ENCODE measurements around the gene SUPT6H.
"Not testable (repeated sequence)": the region's sequence is repeated elsewhere in the genome, so short reads cannot be mapped to it uniquely, and the experiment has no call there.

The SUPT6H gene

DNA sequence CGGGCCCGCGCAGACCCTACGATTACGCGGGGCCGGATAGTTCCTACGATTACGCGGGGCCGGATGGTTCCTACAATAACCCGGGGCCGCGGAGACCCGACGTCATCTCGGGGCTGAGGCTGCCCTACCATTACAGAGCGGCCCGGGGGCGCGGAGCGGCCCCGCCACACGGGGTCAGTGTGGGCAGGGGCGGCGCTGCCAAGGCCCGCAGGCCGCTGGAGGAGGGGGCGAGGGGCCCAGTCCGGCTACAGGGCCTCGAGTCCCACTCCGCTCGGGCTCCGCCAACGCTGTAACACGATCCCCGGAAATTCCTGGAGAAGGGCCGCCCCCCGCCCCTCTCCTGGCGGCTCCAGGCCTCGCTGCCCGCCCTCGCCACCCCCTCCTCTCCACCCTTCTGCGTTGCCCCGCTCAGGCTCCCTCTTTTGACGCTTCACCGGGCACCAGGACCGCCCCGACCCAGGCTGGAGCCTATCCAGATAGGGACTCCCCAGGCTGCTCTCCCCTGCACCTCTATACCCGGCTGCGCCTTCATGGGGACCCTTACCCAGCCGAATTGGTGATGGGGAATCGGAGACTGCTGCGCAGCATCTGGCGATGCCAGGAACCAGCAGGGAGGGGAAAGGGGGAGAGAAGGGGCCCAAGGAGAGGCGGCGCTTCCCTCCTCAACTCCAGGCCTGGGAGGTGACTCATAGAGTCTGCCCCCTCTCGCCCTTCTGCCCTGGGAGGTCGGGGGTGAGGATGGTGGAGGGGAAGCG, 55.8 kb downstream of the SUPT6H start, which contains the start of gene RAB34:
TSS of gene RAB34 (minus strand) at position 291 of the 755 bp plus-strand sequence. CDS start 602 bp downstream, outside the sequence.
- no peak for DNase-seq (ENCODE audit: low read depth in 2 of 3, low spot score in 1 of 3)

DNA sequence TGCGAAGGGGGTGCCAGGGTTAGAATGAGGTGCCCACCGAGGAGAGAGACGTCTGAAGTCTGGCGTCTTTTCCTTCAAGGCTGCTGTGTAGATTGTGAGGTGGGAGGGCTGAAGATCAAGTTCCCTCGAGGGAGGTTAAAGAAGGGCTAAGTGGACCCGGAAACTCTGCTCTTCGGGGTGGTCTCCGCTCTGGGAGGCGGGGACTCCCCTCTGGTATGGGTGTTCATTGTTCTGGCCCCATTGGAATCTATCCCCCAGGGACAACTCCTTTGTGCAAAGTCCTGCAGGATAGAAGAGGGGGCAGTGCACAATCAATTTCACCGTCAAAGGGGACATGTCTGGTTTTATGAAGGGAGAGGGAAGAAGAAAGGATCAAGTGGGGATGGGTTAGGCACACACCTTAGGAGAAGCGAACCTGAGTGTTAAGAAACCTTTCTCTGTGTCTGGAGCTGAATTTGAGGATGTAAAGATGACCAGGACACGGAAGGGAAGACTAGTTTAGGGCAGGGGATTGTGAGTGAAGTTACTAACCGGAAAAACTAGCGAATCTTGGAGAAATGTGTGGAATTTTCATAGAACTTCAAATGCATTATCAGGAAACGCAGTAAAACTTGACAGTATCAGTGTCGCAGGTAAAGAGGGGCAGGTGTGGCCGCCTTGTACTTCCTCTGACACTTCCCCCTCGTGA, 56.5 kb downstream of the SUPT6H start:
- DNase-seq (ENCODE audit: low read depth in 2 of 3, low spot score in 1 of 3): no peak

DNA sequence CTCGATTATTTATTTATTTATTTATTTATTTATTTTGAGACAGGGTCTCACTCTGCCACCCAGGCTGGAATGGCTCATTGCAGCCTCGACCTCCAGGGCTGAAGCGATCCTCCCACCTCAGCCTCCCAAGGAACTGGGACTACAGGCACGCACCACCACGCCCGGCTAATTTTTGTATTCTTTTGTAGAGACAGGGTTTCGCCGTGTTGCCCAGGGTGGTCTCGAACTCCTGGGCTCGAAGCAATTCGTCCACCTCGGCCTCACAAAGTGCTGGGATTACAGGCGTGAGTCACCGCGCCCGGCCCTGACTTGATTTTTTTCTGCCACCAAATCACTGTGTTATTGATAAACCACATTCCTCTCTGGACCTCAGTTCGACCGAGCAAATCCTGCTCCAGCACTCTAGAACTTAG, 57.0 kb downstream of the SUPT6H start:
- no peak for DNase-seq (ENCODE audit: low read depth in 2 of 3, low spot score in 1 of 3)

DNA sequence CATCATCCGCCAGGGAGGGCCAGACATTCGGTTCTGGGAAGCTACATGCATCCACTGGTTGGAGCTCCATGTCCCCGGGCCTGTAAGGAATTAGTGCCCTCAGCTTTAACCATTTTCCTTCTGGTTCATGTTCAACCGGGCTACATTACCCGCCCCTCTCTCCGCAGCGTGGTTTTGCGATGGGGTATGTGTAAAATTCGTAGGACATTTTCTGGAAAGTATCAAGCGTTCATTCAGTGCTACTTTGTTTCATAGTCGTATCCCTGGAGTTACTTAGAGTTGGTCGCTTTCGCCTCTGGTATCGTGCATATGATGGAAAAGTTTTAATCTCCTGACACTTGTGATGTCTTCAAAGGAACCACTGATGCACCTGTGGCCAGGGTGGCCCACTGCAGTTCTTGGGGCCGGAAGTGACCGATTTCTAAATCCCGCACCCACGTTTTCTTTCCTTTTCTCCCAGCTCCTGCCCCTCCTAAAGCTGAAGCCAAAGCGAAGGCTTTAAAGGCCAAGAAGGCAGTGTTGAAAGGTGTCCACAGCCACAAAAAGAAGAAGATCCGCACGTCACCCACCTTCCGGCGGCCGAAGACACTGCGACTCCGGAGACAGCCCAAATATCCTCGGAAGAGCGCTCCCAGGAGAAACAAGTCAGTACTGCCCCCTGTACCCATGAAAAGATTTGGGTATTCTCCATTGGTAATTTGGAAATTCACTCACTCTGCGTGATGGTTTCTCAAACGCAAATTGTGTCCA, 58.4 kb downstream of the SUPT6H start:
- peak in 1 of 3 donors; percentile 37 for DNase-seq (ENCODE audit: low read depth in 2 of 3, low spot score in 1 of 3)

DNA sequence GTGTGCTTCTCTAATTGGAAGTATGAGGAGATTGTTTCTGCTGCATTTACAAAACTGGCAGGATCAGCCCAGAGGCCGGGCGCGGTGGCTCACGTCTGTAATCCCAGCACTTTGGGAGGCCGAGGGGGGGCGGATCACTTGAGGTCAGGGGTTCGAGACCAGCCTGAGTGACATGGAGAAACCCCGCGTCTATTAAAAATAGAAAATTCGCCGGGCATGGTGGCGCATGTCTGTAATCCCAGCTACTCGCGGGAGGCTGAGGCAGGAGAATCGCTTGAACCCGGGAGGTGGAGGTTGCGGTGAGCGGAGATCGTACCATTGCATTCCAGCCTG, 59.0 kb downstream of the SUPT6H start:
- not testable (repeated sequence) for DNase-seq (ENCODE audit: low read depth in 2 of 3, low spot score in 1 of 3)

DNA sequence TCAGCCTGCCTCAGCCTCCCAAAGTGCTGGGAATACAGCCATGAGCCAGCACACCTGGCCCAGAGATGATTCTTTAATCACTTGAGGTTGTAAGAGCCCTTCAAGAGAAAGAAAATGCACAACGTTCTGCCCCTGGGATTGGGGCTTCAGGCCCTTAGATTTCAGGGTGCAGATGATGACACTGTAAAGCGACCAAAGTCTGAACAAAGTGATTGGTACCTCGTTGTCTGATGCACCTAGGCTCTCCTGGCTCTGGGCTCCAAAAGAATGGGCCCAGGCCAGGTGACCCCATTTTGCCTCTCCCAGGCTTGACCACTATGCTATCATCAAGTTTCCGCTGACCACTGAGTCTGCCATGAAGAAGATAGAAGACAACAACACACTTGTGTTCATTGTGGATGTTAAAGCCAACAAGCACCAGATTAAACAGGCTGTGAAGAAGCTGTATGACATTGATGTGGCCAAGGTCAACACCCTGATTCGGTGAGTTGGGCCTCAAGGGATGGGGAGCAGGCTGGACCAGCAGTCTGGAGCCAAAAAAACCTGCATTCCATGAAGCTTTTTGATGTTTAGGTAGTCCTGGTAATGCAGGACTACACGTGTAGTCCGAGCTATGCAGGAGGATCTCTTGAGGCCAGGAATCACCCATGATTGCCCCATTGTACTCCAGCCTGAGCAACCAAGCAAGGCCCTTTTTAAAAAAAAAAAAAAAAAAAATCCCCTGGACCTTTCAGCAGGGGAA, 60.6 kb downstream of the SUPT6H start:
- DNase-seq (ENCODE audit: low read depth in 2 of 3, low spot score in 1 of 3): no peak

DNA sequence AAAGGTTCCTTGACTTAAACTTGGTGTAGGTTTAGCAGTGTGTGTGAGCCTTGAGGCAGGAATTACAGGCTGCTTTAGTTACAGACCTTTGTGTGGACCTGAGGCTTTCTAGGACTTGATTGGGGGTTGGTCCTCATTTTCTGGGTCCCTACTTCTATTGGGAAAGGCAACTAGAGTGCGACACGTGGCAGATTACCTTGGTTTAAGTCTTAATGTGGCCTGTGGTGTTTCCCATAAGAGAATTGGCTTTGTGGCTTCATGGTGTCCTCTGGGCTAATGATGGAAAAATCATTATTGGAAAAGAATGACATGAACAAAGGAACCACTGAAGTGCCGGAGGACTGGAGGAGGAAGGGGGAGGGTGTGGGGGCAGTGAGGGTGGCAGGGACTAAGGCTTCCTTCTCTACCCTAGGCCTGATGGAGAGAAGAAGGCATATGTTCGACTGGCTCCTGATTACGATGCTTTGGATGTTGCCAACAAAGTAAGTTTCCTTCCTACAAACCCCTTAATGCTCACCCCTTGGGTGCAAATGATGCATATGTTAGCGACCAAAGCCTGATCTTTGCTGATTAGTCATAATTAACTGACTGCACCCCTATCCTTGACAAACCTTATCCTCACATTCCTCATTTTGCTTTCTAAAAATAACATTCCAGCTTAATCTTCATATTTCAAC, 61.3 kb downstream of the SUPT6H start:
- DNase-seq (ENCODE audit: low read depth in 2 of 3, low spot score in 1 of 3): no peak

DNA sequence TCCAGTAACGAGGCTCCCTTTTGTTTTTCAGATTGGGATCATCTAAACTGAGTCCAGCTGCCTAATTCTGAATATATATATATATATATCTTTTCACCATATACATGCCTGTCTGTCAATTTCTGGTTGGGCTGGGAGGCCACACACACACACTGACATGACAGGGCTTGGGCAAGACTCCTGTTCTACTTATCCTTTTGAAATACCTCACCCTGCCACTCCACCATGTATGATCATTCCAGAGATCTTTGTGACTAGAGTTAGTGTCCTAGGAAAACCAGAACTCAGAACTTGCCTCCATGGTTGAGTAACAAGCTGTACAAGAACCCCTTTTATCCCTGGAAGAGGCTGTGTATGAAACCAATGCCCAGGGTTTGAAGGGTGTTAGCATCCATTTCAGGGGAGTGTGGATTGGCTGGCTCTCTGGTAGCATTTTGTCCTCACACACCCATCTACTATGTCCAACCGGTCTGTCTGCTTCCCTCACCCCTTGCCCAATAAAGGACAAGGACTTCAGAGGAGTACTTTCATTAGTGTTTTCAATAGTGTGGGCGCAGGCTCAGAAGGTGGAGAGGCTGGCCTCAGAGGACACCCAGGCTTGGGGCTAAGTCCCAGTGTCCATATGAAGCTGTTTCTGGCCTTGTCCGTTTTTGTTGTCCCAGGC, 62.0 kb downstream of the SUPT6H start:
- DNase-seq (ENCODE audit: low read depth in 2 of 3, low spot score in 1 of 3): not testable (repeated sequence)

DNA sequence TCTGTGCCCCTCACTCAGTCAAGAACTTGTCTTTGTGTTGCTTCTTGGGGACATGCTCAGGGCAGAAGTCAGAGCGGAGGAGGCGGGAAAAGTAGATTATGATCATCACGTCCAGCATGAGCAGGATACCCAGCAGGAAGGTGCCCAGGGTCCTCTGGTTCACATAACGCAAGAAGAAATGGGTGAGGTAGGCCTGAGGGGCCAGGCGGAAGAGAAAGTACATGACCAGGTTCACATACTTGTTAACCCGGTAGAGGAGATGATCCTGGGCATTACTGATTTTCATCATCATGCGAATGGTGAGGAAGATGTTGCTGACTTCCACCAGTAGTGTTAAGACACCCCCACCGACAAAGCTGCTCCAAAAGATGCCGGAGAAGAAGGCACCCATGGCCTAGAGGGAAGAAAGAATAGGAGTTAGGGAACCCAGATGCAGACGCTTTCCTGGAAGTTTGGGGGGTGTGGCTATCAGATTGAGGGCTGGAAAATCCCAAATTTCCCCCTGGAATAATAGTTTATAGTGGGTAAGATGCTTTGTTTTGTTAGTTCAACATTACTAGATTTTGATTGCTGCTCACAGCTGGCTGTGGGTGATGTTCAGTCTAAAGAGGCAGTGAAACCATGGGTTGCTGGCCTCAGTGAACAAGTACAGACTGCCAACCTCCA, 62.6 kb downstream of the SUPT6H start:
- DNase-seq (ENCODE audit: low read depth in 2 of 3, low spot score in 1 of 3): no peak

DNA sequence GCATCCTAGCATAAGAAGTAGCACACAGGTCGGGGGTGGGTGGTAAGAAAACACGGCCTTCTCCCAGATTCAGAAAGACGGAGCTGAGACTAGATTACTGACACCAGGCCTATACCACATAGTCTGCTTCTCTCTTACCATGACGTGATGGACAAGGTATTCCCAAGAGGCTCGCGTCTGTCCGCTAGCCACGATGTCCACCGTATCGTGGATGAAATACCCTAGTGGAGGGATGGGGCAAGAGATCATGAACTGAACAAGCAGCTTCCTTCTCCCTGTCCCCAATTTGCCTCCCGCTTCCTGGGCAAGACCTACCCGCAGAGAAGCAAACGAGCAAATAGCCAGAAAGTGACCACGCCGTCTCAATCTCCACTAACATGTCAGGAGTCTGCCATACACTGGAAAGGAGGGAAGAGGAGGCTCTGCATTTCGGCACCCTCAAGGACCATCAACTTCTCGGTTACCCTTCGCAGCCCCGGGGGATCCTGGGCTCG, 63.2 kb downstream of the SUPT6H start:
- DNase-seq (ENCODE audit: low read depth in 2 of 3, low spot score in 1 of 3): peak in 2 of 3 donors; percentile 31 to 37

DNA sequence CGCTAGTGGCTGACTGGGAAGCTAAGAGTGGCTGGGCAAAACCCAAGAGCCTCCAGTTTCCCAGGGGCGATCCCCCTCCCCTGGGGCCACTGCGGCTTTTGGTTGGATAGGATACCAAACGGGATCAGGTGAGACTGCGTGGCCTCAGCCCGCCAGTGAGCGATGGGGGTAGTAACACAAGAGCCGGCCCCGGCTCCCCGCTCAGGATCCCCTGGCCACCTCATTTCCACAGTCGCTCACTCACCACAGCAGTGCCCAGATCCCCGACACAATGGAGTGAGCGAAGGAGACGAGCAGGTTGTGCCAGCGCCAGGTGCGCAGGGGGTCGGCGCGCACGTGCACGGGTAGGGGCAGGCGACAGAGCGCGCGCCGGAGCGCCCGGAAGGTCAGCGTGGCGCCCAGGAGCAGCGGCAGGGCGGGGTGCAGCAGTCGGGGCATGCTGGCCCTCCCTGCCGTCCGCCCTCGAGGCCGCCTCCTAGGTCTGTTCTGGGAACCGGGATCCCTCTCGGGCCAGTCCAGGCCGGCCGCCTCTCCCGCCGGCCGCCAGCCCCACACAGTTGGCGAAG, 63.7 kb downstream of the SUPT6H start:
- DNase-seq (ENCODE audit: low read depth in 2 of 3, low spot score in 1 of 3): peak in 2 of 3 donors; percentile 43 to 69

DNA sequence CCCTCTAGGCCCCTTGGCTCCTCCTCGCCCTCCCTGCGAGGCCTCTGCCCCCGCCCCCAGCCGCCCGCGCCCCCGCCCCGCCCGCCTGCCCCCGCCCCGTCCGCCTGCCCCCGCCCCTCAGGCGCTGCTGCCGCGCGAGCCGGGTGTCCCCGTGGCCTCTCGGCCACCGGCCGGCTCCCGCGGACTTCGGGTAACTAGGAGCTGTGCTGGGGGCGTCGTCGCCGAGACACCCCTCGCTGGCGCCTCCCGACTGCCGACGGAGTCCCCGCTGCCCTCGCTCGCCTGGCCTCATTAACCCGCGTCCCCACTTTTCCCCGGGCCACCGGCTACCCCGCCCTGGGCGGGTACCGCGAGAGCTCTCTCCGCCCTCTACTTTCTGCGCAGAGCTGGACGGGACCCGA, 64.2 kb downstream of the SUPT6H start, which contains the start of gene TLCD1:
TSS of gene TLCD1 (minus strand) at position 8 of the 401 bp plus-strand sequence. CDS start 136 bp downstream, outside the sequence.
- peak in 2 of 3 donors; percentile 65 to 74 for DNase-seq (ENCODE audit: low read depth in 2 of 3, low spot score in 1 of 3)

DNA sequence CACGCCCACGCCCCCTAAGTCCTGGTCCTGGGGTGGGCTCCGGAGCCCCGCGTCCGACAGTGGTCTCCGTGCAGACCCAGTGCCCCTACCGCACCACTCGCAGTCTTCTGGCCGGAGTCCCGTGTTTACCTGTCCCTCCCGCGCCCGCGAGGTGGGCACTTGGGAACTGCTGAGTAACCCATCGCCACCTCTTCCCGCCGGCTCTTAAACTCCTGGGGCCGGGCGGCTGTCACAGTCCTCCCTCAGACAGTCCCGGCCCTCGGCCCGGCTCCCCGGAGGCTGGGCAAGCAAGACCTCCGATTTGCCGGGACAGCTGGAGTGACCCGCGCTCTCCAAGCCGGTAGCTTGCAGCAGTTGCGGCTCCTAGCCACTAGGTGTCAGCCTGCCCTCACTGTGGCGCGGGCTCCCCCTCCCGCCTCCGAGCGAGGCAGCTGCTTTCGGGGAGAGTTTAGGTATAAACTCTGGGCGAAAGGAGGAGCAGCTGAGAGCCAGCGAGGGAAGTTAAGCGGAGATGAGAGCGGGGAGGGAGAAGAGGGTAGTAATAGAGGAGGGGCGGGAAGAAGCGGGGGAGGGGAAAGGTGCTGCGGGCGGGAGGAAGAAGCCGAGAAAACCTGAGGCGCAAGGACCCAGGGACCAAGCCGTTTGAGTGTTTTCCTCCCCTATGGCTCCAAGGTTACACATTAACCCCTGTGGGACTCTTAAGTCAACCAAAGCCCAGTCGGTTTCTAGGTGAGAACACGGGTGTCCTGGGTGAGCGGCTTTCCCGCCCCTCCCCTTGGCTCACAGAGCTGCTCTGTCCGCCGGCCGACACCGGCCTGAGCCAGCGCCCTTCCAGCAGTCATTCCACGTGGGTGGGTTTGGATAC, 64.9 kb downstream of the SUPT6H start:
- peak; percentile 89 to 98 (median 90) for DNase-seq (ENCODE audit: low read depth in 2 of 3, low spot score in 1 of 3)

DNA sequence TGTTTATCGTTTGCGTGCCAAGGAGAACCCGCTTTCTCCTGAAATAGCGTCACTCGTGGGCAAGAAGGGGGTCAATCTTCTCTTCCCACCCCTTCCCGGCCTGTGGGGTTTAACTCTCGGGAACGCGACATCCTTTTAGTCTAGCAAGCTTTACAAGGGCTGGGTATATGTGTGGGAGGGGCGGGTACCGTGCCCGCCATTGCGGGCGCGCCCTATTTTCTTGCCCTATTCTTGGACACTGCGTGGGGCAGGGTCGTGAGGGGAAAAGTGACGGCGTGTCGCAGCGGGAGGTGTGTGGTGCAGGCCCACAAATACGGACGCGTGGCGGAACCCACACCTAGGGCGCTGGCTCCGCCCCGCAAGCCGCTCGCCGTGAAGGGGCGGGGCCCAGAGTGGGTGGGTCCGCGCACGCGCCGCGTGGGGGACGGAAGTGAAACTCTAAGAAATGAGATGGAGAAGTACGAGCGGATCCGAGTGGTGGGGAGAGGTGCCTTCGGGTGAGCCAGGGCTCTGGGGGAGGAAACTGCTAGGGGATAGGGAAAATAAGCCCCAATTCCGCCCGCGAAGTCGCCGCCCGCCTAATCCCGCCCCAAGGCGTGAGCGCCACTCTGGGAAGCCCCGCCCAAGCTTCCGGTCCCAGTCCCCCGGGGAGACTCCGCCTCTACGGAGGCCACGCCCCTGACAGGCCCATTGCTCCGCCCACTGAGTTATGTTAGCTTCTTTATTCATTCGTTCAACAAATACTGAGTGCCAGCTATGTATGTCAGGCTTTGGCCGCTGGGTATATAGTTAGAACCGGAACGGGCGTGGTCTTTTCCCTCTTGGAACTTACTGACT, 66.6 kb downstream of the SUPT6H start, which contains the start of gene NEK8:
TSS of gene NEK8 (plus strand) at position 425 of the 837 bp plus-strand sequence. CDS start at position 451, 26 bp downstream.
- peak; percentile 97 to 99 (median 97) for DNase-seq (ENCODE audit: low read depth in 2 of 3, low spot score in 1 of 3)

DNA sequence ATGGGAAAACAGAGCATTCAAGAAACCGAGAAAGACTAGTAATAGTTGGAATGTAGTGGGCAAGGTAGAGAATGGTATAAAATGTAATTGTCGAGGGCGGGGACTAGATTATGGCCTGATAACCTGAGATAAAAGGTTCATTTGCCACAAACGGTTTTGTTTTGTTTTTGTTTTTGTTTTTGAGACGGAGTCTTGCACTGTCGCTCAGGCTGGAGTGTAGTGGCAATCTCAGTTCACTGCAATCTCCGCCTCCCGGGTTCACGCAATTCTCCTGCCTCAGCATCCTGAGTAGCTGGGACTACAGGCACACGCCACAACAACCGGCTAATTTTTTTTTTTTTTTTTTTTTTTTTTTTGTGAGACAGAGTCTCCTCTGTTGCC, 67.9 kb downstream of the SUPT6H start:
- DNase-seq (ENCODE audit: low read depth in 2 of 3, low spot score in 1 of 3): no peak

DNA sequence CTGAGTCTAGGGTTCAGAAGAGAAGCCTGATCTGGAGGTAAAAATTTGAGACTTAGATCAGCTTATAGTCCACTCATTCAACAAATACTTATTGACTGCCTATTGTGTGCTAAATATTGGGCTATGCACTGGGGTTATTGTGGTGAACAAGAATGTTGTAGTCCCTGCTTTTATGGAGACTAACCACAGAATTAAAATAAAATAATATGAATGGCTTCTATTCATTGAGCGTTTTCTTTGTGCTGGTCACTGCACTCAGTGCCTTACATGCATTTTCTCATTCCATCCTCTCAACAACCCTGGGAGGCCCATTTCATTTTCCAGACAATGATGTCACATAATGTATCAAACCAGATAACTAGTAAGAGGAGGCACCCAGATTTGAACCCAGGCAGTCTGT, 71.3 kb downstream of the SUPT6H start:
- no peak for DNase-seq (ENCODE audit: low read depth in 2 of 3, low spot score in 1 of 3)

DNA sequence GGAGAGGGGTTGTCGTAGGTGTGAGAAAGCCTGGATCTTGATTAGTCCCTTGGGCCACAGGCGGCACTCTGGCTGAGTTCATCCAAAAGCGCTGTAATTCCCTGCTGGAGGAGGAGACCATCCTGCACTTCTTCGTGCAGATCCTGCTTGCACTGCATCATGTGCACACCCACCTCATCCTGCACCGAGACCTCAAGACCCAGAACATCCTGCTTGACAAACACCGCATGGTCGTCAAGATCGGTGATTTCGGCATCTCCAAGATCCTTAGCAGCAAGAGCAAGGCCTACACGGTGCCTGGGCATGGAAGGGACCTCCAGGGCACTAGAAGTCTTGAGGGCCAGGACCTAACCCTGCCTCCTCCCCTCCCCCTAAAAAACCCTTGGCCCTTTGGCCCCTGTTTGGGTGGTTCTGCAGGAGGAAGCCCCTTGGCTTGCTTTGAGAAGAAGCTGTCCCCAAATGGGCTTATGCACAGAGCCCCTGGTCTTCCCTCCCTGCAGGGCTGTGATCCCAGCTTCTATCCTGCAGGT, 72.8 kb downstream of the SUPT6H start:
- no peak for DNase-seq (ENCODE audit: low read depth in 2 of 3, low spot score in 1 of 3)
